ENCODE results near the gene IL12RB2.
"Not testable (repeated sequence)": the region's sequence is repeated elsewhere in the genome, so short reads cannot be mapped to it uniquely, and the experiment has no call there.

GRCh38 chr1:67417733-67418132 lies 110.1 kb downstream of the IL12RB2 start:
- TF ChIP-seq CTCF, POLR2A (IDR thresholded peaks at IDR 0.05): not testable (repeated sequence)

All from tibial nerve (tissue), 3 donors.